Activated T-helper 1 cell treated with Interleukin-2 at 50 U/mL for 16 hours (primary cell): ENCODE measurements around the gene PPM1H.
"Not testable (repeated sequence)": the region's sequence is repeated elsewhere in the genome, so short reads cannot be mapped to it uniquely, and the experiment has no call there.

Experiments used
- DNase-seq: peaks from one replicate; pipeline ENCODE4 v3.0.0-alpha.2; 2020; ENCODE audit warnings: low read depth

The PPM1H gene

GRCh38 chr12:62683776-62684569 lies 251.0 kb downstream of the PPM1H start:
- no peak for DNase-seq

DNA sequence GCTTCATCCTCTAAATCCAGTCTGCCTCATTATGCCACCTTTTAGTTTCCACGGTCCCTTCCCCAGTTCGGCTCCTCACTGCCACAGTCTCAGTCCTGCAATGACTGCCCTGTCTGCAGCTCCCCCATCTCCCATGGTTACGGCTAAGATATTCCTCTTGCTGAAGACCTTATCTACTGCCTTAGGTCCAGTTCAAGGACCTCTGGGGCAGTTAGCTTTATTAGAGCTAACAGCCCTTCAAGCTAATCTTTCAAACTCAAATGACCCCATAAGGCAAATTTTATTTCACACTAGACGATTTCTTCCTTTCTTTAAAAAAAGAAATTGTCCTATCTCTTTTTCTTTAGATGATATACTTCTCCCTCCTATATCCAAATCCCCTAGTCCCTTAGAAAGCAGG lies 253.6 kb downstream of the PPM1H start:
- no peak for DNase-seq

GRCh38 chr12:62679608-62680007 lies 255.3 kb downstream of the PPM1H start:
- DNase-seq: no peak

DNA sequence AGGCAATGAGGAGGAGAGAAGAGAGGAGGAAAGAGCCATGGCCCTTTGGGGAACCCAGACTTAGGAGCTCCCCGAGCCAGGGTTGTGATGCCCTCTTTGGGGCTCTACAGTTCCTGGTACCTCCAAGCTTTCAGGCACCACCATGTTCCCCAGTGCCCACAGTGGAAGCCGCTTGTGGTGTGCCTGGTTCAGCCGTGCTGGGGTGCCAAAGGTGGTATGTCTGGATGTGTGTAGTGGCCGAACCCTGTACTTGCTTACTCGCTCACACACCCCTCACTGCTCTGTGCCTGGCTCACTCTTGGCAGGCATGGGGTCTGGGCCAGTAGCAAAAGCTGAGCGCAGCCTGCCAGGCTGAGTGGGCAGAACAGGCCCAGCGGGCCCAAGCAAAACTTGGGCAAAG lies 257.6 kb downstream of the PPM1H start:
- DNase-seq: no peak

- DNase-seq: no peak
Measured at GRCh38 chr12:62676521-62677307, 258.2 kb downstream of the PPM1H start.

DNA sequence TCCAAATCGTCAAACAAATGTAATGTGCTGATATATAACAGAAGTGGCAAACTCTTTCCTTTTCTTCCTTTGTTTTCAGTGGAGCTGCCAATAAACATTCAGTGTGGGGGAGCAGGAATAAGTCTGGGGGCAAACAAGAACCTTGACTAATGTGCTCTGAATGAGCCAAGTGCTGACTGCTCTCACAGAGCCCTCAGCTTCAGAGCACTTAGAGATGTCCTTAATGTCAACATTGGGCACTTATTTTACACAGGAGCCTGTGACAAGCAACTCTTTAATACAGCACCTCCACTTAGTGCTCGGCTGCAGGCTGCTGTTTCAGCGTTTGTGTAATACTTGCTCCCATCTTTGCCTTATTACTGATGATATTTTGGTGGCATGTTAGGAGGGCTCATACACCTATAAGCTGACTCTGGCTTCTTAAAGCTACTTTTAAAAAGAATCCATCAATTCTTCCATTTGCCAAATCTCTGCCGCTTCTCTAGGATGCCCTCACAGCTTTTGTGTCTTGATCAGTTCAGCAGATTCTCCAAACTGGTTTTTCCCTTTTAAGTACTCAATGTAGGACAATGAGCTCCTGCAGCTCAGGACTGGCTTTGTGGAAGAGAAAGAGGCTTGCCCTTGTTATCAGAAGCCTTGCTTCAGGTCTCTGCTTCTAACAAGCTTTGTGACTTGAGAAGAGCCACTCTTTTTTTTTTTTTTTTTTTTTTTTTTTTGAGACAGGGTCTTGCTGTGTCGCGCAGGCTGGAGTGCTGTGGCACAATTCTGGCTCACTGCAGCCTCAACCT lies 261.7 kb downstream of the PPM1H start:
- DNase-seq: no peak

GRCh38 chr12:62670986-62671720 lies 263.8 kb downstream of the PPM1H start:
- no peak for DNase-seq

DNA sequence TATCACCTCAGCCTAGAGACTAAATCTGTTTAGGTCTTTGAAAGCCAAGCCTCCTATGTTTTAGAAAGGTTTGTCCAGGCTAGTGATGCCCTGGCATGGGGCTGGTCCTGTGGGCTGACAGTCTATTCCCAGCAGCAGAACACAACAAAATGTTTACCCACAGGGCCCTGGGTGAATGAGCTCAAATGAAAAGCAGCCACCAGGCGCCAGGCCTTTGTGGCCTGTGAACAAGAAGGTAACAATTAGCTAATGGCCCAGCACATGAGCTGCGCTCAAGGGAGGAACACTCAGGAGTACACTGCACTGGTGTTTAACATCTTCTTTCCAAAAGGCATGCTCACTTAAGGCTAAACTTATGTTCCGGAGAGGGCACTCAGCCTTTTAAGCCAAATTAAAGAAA lies 266.2 kb downstream of the PPM1H start:
- DNase-seq: no peak

DNA sequence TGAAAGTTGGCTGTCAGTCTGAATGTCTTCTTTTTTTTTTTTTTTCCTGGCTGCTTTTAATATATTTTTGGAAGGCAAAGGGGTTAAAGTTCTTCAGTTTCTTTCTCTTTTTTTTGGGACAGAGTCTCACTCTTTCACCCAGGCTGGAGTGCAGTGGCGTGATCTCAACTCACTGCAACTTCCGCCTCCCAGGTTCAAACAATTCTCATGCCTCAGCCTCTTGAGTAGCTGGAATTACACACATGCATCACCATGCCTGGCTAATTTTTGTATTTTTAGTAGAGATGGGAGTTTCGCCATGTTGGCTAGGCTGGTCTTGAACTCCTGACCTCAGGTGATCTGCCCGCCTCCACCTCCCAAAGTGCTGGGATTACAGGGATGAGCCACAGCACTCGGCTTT lies 270.0 kb downstream of the PPM1H start:
- DNase-seq: not testable (repeated sequence)

GRCh38 chr12:62660756-62661155 lies 274.2 kb downstream of the PPM1H start:
- no peak for DNase-seq

DNA sequence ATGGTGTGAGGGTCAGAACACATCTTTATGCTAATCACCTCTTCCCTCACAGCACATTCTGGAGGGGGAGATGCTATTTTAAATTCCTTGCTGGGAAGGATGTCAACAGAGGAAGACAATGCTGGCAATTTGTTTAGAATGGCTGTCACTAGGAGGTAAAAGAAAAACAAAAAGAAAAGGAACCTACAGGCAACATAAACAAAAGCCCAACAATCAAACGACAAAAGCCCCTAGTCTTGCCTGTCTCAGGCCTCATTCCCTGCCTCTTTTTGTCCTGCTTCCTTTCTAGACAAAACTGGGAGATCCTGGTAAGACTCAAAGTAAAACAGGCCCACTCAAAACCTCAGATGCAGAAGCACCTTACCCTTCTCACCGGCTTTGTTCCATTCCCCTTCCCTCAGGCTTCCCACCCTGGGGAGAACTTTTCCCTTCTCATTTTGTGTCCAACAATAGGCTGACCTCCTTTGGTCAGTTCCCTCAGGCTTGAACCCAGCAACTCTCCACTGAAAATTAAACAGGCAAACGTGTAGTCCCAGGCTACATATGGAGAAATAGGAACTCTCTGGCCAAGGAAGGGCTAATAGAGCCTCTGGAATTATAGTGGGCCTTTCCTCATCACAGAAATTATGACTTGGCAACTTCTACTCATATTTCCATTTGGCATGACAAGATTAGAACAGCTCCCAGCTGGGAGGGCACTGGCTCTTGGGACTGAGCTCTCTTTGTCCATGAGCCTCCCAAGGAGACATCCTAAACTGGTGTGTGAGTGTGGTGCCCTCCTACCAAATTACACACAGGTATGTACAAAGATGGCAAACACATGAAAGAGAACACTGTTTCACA lies 275.3 kb downstream of the PPM1H start:
- no peak for DNase-seq

DNA sequence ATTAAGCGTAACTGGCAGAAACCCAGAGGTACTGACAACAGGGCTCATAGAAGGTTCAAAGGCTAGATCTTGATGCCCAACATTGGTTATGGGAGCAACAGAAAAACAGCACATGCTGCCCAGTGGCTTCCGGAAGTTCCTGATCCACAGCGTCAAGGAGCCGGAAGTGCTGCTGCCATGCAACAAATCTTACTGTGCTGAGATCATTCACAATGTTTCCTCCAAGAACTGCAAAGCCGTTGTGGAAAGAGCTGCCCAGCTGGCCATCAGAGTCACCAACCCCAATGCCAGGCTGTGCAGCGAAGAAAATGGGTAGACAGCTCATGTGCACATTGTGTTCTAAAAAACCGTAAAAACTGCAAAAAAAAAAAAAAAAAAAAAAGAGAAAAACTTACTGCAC lies 276.0 kb downstream of the PPM1H start:
- no peak for DNase-seq

GRCh38 chr12:62657363-62657632 lies 277.7 kb downstream of the PPM1H start:
- no peak for DNase-seq

DNA sequence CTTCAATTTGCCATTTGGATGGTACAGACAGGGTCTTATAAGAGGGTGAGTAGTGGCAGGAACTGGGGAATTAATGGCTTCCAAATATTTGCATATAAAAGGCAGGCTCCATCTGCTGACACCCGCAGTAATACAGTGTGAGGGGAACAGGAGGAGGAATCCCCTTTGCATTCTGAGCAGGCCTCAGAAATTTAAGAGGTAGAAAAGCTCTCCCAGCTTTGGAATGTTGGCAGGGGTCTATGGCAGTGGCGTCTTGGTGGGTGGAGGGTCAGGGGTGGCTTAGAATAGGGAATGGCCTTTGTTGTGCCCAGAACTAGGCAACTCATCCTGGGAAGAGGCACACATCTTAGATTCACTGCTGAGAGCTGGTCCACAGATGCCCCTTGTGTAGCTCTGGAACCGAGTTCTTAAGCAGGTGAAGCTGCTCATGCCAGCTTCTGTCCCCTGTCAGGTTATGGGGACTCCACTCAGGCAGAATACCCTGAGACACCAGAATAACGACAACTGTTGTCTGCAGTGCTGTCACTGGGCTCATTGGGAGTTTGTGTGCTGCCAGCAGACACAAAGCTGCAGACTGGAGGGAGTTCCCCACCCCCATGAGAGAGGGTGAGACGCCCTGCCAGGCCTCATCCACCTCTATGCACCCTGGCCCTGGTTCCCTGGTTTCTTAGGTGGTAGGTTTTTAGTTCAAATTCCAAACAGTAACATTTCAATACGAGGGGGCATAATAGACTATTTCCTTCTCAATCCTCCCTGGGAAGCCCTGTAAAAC lies 278.2 kb downstream of the PPM1H start:
- DNase-seq: no peak

GRCh38 chr12:62655666-62656151 lies 279.2 kb downstream of the PPM1H start:
- DNase-seq: no peak

DNA sequence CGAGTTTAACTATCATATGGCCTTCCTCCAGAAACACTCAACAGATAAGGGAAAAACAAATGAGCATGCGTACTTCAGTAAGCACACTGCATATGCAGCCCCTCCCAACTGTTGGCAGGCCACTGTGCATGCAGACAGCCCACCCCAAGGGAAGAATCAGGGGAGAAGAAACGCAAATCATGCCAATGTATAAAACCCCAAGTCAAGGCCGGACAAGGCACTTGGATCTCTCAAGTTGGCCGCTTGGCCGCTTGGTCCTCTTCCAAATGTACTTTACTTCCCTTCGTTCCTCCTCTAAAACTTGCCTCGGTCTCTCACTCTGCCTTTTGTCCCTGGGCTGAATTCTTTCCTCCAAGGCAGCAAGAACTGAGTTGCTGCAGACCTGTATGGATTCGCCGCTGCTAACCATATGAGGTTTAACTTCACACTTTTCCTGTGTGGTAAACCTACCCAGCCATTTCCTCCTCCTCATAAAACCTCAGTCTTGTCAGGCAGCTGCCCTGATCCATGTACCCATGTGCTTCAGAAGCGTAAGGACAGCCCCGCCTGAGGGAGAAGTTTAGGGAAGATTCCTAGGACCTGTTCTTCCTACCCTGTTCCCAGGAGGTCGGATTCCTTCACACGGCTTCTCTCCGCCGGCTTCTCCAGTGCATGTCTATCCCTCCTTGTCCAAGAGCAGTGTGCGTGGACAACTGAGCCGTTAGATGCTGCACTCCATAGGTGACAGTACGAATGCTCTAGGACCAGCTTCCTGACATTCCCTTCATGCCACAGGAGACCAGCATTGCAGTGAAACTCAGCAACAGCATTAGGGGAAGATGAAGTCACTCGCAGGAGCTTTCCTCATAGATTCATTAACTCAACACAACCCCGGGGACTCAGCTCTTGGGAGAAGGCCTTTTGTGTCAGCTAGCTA lies 280.4 kb downstream of the PPM1H start:
- no peak for DNase-seq

- DNase-seq: no peak
Measured at GRCh38 chr12:62653740-62654139, 281.2 kb downstream of the PPM1H start.

DNA sequence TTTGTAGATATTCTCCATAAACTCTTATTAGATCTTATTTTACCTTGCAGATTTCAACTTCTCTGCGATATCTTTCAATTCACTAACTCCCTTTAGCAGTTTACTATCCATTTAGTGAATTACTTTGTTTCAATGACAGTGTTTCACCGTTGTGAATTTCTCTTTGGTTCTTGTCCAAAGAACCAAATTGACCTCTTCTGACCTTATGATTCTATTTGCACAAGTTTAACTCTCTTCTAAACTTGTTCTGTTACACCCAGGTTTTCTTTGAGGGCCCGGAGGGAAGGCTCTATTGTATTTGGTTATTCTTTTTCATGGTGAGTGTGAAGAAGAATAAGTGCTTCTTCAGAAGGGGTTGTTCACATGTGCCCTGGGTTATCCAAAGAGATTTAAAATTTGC lies 281.6 kb downstream of the PPM1H start:
- no peak for DNase-seq

DNA sequence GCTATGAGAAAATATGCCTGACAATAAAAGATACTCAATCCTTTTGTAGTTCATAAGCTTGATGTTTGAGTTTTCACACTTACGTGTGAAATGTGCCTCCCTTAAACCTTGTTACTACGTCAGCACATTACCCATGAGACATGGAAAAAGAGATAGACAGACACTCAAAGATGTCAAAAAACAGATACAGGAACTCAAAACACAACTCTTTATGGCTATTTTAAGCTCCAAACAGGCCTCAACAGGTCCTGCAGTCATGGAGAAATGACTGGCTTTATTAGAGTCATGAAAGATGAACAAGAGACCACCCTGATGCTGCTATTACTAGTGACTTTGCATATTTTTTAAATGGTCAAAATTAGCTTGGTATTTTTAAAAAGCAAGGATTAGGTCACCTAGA lies 283.8 kb downstream of the PPM1H start:
- no peak for DNase-seq
